ENCODE measurements around the gene TRIM38.

The TRIM38 gene

DNA sequence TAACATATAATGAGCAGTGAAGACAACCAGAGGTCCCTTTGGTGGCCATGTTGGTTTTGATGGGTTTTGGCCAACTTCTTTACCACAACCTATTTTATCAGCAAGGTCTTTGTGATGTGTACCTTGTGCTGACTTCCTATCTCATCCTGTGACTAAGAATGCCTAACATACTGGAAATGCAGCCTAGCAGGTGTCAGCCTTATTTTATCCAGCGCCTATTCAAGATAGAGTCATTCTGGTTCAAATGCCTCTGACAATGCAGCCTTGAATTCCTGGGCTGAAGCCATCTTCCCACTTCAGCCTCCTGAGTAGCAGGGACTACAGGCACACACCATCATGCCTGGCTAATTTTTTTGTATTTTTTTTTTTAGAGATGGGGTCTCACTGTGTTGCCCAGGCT, 7.8 kb upstream of the TRIM38 start:
- DNase-seq (ENCODE audit: low spot score) = no peak
- TF ChIP-seq, protein P1, sequence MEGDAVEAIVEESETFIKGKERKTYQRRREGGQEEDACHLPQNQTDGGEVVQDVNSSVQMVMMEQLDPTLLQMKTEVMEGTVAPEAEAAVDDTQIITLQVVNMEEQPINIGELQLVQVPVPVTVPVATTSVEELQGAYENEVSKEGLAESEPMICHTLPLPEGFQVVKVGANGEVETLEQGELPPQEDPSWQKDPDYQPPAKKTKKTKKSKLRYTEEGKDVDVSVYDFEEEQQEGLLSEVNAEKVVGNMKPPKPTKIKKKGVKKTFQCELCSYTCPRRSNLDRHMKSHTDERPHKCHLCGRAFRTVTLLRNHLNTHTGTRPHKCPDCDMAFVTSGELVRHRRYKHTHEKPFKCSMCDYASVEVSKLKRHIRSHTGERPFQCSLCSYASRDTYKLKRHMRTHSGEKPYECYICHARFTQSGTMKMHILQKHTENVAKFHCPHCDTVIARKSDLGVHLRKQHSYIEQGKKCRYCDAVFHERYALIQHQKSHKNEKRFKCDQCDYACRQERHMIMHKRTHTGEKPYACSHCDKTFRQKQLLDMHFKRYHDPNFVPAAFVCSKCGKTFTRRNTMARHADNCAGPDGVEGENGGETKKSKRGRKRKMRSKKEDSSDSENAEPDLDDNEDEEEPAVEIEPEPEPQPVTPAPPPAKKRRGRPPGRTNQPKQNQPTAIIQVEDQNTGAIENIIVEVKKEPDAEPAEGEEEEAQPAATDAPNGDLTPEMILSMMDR (IDR thresholded peaks at IDR 0.05; ENCODE audit: borderline replicate concordance, control extremely low read depth, extremely low read depth, insufficient read depth, missing control alignments) = no peak
- in situ Hi-C loops (cut with MboI; ENCODE audit: low sequenced_read_pairs, unreplicated experiment) = no loop called here

DNA sequence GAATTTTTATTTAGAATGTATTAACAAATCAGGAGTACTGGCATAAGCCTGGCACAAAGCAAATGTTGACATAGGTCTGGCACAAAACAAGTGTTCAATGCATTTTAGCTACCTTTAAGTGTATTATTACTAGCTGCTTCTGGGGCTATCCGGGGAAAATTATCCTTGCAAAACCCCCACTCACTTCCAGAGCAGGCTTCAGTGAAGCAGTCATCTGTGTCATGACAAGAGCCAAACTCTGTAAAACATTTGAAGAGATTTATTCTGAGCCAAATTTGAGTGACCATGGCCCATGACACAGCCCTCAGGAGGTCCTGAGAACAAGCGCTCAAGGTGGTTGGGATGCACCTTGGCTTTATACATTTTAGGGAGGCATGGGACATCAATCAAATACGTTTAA, 6.4 kb upstream of the TRIM38 start:
- in situ Hi-C loops (cut with MboI; ENCODE audit: low sequenced_read_pairs, unreplicated experiment) = no loop called here
- TF ChIP-seq, protein P1 (IDR thresholded peaks at IDR 0.05; ENCODE audit: borderline replicate concordance, control extremely low read depth, extremely low read depth, insufficient read depth, missing control alignments) = no peak
- DNase-seq (ENCODE audit: low spot score) = no peak

DNA sequence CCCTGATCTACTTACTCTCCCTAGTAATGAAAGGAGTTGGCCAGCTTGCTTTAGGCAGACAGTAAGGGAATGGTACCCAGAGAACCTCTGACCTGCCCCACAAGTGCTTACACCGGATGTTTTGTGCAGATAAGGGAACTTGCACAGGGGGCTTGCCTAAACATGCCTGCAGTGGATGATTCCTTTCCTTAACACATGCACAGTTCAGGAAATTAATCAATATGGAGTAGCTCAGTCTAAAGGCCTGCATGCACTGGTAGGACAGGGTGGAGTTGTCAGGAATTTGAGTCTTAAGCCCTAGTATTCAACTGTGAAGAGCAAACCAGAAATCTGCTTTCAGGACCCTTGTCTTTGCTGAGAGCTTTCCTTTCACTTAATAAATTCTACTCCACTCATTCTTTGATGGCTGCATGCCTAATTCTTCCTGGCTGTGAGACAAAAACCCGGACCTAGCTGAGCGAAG, 3.9 kb upstream of the TRIM38 start:
- no peak for DNase-seq (ENCODE audit: low spot score)
- TF ChIP-seq, protein P1 (IDR thresholded peaks at IDR 0.05; ENCODE audit: borderline replicate concordance, control extremely low read depth, extremely low read depth, insufficient read depth, missing control alignments) = no peak
- in situ Hi-C loops (cut with MboI; ENCODE audit: low sequenced_read_pairs, unreplicated experiment) = no loop called here

DNA sequence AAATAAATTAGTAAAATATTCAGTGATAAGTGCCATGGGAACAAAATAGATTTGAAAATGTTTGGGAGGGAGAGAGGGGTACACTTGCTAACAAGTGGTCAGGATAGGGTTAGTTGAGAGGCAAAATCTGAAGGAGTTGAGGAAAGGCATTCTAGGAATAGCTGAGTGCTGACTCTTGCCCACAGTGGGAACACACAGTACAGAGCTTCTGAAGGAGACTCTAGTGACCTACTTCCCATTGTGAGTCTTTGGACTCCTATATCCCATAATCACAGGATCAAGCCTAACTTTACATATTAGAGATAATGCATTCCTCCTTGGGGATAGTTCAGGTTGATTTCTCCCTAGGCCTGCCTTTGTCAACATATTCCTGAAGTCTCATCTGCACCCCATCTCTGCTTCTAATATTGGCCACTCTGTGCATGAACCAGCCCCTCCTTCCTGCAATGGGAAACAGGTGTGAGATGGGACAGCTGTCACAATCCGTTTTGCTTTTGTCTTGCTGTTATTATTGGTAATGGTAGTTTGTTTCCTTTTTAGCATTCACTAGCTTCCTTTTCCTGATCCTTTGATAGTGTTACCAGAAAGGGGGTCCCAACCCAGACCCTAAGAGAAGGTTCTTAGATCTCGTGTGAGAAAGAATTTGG, 2.6 kb upstream of the TRIM38 start:
- in situ Hi-C loops (cut with MboI; ENCODE audit: low sequenced_read_pairs, unreplicated experiment) = no loop called here
- no peak for DNase-seq (ENCODE audit: low spot score)
- TF ChIP-seq, protein P1 (IDR thresholded peaks at IDR 0.05; ENCODE audit: borderline replicate concordance, control extremely low read depth, extremely low read depth, insufficient read depth, missing control alignments) = no peak

DNA sequence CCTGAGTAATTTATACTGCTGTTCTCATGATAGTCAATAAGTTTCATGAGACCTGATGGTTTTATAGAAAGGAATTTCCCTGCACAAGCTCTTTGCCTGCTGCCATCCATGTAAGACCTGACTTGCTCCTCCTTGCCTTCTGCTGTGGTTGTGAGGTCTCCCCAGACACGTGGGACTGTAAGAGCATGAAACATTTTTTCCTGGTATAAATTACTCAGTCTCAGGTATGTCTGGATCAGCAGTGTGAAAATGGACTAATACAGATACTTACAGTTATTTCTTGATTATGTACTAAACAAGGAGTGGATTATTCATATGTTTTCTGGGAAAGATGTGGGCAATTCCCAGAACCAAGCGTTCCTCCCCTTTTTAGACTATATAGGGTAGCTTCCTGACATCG, 1.9 kb upstream of the TRIM38 start:
- in situ Hi-C loops (cut with MboI; ENCODE audit: low sequenced_read_pairs, unreplicated experiment) = no loop called here
- TF ChIP-seq, protein P1 (IDR thresholded peaks at IDR 0.05; ENCODE audit: borderline replicate concordance, control extremely low read depth, extremely low read depth, insufficient read depth, missing control alignments) = no peak
- no peak for DNase-seq (ENCODE audit: low spot score)

DNA sequence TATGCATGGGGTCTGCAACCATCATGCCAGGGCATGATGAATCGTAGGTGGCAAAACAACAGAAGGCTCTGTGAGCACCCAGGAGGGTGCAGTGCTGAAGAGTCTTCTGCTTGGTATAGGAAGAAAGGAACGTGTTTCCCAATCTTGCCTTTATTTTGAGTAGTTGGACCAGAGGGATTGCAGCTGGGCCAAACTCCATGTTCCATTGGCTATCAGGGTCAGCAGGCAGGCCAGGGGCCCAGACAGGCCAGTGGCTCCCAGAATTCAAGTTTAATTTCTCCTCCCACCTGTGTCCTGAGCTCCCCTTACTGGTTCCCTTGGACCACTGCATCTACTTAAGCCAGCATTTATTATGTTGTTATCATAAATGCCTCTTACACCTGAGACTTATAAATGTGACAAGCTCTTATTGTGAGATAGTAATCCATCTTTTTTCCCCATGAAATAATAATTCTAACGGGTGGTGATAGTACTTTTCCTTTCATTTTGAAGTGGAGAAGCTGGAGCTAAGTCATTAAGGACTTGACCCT, 918 bp upstream of the TRIM38 start:
- in situ Hi-C loops (cut with MboI; ENCODE audit: low sequenced_read_pairs, unreplicated experiment) = no loop called here
- DNase-seq (ENCODE audit: low spot score) = no peak
- TF ChIP-seq, protein P1 (IDR thresholded peaks at IDR 0.05; ENCODE audit: borderline replicate concordance, control extremely low read depth, extremely low read depth, insufficient read depth, missing control alignments) = no peak
